HG02884 (cell line): ENCODE measurements around the gene MTERF4.

Source experiments
- ATAC-seq: cut with Tn5 transposase; IDR thresholded peaks from one replicate; pipeline ENCODE4 v1.9.1; 2021; ENCODE audit warnings: mild to moderate bottlenecking, moderate library complexity; ENCODE audit not compliant: unreplicated experiment

Gene MTERF4

GRCh38 chr2:241091201-241091600 is 10.9 kb downstream of the MTERF4 start:
- no peak for ATAC-seq

- no peak for ATAC-seq
Observed at GRCh38 chr2:241088791-241089732, 13.0 kb downstream of the MTERF4 start.

GRCh38 chr2:241088376-241088775 is 13.7 kb downstream of the MTERF4 start:
- no peak for ATAC-seq

- no peak for ATAC-seq
Observed at GRCh38 chr2:241087420-241088268, 14.4 kb downstream of the MTERF4 start.

- ATAC-seq, result no peak
Observed at GRCh38 chr2:241084856-241085444, 17.1 kb downstream of the MTERF4 start.

- no peak for ATAC-seq
Observed at GRCh38 chr2:241083091-241083415, 19.0 kb downstream of the MTERF4 start.

- ATAC-seq, result no peak
Observed at GRCh38 chr2:241082341-241083090, 19.6 kb downstream of the MTERF4 start.

- no peak for ATAC-seq
Observed at GRCh38 chr2:241081643-241082340, 20.3 kb downstream of the MTERF4 start.

GRCh38 chr2:241081190-241081642 is 20.9 kb downstream of the MTERF4 start:
- ATAC-seq, result no peak

GRCh38 chr2:241080405-241081189 is 21.5 kb downstream of the MTERF4 start:
- ATAC-seq, result no peak

GRCh38 chr2:241074901-241075540 is 27.1 kb downstream of the MTERF4 start:
- no peak for ATAC-seq

- no peak for ATAC-seq
Observed at GRCh38 chr2:241074065-241074818, 27.8 kb downstream of the MTERF4 start.

GRCh38 chr2:241073166-241074064 is 28.7 kb downstream of the MTERF4 start:
- no peak for ATAC-seq

GRCh38 chr2:241072553-241073165 is 29.4 kb downstream of the MTERF4 start:
- ATAC-seq, result no peak

- no peak for ATAC-seq
Observed at GRCh38 chr2:241072151-241072550, 29.9 kb downstream of the MTERF4 start.

- ATAC-seq, result no peak
Observed at GRCh38 chr2:241071677-241072111, 30.4 kb downstream of the MTERF4 start.
